Activated naive CD4-positive, alpha-beta T cell treated with anti-CD3 and anti-CD28 coated beads for 36 hours (primary cell): Measurements from ENCODE around the gene TRAPPC2L. TPM values are rescaled to one million over a fixed set of nuclear protein-coding genes. Genes with fewer than 3 reads are reported as not detected.
A peak's percentile ranks its signal among the peaks of the same experiment; 100 is the strongest.

Experiments
- CTCF ChIA-PET: fragments of 350-600 bp; sonication (Branson Sonifier 250); formaldehyde crosslinking; loops from one replicate; lab custom pipeline; 2021; ENCODE audit warnings: antibody characterized with exemption; lab: Charles Lee
- DNase-seq: peaks from one replicate; pipeline ENCODE4 v3.0.0-alpha.2; 2020
- H3K27ac Mint-ChIP-seq: one replicate; pipeline ENCODE4 v1.8.0; 2021; ENCODE audit warnings: mild to moderate bottlenecking, mixed read lengths
- H3K27me3 Mint-ChIP-seq: one replicate; pipeline ENCODE4 v1.8.0; 2021; ENCODE audit warnings: low read depth, mixed read lengths
- H3K36me3 Mint-ChIP-seq: one replicate; pipeline ENCODE4 v1.8.0; 2021; ENCODE audit warnings: low read depth, mixed read lengths
- H3K4me1 Mint-ChIP-seq: one replicate; pipeline ENCODE4 v1.8.0; 2021; ENCODE audit warnings: low read depth, mixed read lengths
- H3K4me3 Mint-ChIP-seq: one replicate; pipeline ENCODE4 v1.8.0; 2021; ENCODE audit warnings: mild to moderate bottlenecking, moderate library complexity, mixed read lengths
- H3K9me3 Mint-ChIP-seq: one replicate; pipeline ENCODE4 v1.8.0; 2021; ENCODE audit warnings: mixed read lengths
- intact Hi-C: fragments of 100-400 bp; cut with micrococcal nuclease; formaldehyde crosslinking; loops from one replicate; pipeline ENCODE4 v1.15.1; 2023
- total RNA-seq, 2 experiments: library from RNA; stranded (reverse); gene quantifications; one replicate each; pipeline ENCODE4 v1.2.3, GENCODE V29; 2021

Gene TRAPPC2L
- total RNA-seq, 2 experiments from 2014 or later: 57.7 to 66.1 TPM

DNA sequence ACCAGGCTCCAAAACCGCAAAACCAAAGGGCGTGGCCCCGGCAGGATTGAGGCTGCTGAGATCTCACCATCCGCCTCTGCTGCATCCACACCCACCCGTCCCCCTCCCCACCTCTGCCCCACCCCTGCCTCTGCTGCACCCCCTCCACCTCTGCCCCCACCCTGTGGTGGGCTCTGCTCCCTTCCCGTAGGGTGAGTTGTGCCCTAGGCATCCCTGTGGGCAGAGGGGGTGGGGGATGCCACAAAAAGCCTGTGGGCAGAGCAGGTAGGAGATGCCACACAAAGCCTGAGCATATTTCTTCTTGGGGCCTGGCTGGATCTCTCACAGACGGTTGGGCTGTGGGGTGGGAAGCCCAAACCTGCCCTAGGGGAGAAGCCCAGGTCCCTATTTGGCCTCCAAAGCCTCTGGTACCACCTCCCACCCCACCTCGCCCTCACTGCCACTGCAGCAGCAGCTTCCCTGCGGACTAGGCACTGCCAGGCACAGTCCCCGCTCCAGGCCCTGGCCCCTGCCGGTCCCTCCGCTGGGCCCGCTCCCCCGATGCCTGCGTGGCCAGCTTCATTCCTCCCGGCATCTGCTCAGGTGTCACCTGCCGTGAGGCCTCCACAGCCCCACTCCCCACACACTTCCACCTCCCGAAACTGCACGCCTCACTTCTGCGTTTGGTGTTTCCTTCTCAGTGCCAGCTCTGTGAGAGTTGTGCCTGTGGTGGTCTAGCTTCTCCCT lies 20.8 kb downstream of the TRAPPC2L start:
- Mint-ChIP-seq H3K9me3 (no peaks in the 10 kb centered on the region), H3K27me3 (no peaks in the 10 kb centered on the region), H3K36me3 (no peaks in the 10 kb centered on the region), H3K4me1 (peaks cover 2% of the 10 kb centered on the region), H3K27ac (no peak overlapping the region), H3K4me3 (no peak overlapping the region)
- CTCF ChIA-PET: no interaction called here
- intact Hi-C loops: no loop called here
- DNase-seq: no peak

DNA sequence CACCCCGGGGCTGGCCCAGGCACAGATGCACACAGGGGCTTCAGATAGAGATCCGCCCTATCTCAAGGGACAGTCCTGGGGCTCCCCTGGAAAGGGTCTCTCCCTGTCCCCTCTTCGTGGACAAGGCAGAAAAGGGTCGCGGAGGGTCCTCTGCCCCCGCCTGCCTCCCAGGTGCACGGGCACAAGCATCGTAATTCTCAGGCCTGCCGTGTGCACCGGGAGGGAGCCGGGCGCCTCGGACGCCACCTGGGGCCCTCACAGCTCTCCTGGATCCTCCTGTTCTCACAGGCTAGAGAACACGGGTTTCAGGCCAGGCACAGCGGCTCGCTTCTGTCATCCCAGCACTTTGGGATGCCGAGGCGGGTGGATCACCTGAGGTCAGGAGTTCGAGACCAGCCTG lies 21.4 kb downstream of the TRAPPC2L start:
- H3K27me3 Mint-ChIP-seq: no peaks in the 10 kb centered on the region
- H3K27ac Mint-ChIP-seq: no peak overlapping the region
- H3K36me3 Mint-ChIP-seq: no peaks in the 10 kb centered on the region
- CTCF ChIA-PET: no interaction called here
- no peak for DNase-seq
- peaks cover 2% of the 10 kb centered on the region for H3K4me1 Mint-ChIP-seq
- H3K4me3 Mint-ChIP-seq: no peak overlapping the region
- no peaks in the 10 kb centered on the region for H3K9me3 Mint-ChIP-seq
- intact Hi-C loops: no loop called here

DNA sequence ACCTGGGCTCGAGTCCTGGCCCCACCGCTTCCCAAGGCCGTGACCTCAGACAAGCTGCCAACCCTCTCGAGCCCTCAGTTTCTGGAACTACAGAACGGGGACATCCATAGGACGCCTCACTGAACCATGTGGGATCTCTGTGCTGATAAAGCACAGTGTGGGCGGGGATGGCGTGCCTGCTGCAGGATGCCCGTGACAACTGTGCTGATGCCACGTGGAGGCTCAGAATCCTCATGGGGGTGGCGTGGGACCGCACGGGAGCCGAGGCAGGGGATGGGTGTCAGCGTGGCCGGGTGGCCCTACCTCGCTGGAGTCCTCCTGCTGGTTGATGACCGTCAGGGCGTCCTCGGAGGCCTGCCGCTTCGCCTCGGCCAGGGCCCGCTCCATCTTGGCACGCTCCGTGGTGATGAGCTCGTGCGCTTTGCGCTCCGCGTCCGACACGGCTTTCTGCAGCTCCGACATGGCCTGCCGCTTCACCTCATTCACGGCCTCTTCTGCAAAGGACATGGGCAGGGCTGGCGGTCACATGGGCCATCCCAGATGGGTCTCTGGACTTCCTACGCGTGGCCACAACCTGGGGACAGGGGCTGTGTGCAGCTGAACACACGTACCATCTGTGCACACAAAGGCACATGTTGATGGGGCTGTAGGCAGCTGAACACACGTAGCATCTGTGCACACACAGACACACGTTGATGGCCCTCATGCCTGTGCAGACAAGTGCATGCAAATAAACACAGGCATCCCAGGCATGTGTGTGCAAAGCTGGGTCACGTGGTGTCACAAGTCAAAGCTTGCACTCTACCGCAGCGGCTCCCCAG lies 22.2 kb downstream of the TRAPPC2L start:
- CTCF ChIA-PET: interaction anchor here (1.4 kb wide), 1 partner anchor 21 kb away, joined by 4 read pairs; no protein-coding TSS in a partner anchor
- DNase-seq: no peak
- intact Hi-C loops: no loop called here
- Mint-ChIP-seq H3K9me3 (no peaks in the 10 kb centered on the region), H3K27me3 (no peaks in the 10 kb centered on the region), H3K4me1 (peaks cover 2% of the 10 kb centered on the region), H3K27ac (no peak overlapping the region), H3K4me3 (no peak overlapping the region), H3K36me3 (no peaks in the 10 kb centered on the region)

DNA sequence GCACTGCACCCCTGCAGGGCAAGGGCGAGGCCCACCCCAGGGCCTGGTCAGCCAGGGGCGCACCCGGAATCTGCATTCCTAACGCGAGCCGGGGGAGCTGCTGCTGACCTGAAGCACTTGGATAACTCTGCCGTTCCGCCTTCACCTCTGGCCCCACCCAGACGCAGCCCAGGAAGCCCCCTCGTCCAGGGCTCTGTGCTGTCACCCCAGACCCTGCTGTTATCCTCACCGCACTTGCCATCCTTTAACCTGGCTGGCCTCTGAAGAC lies 22.8 kb downstream of the TRAPPC2L start:
- intact Hi-C loops: no loop called here
- Mint-ChIP-seq H3K27me3 (no peaks in the 10 kb centered on the region), H3K4me3 (no peak overlapping the region), H3K9me3 (no peaks in the 10 kb centered on the region), H3K36me3 (no peaks in the 10 kb centered on the region), H3K4me1 (peaks cover 2% of the 10 kb centered on the region), H3K27ac (no peak overlapping the region)
- CTCF ChIA-PET: interaction anchor here (1.4 kb wide), 1 partner anchor 21 kb away, joined by 4 read pairs; no protein-coding TSS in a partner anchor
- DNase-seq: no peak

DNA sequence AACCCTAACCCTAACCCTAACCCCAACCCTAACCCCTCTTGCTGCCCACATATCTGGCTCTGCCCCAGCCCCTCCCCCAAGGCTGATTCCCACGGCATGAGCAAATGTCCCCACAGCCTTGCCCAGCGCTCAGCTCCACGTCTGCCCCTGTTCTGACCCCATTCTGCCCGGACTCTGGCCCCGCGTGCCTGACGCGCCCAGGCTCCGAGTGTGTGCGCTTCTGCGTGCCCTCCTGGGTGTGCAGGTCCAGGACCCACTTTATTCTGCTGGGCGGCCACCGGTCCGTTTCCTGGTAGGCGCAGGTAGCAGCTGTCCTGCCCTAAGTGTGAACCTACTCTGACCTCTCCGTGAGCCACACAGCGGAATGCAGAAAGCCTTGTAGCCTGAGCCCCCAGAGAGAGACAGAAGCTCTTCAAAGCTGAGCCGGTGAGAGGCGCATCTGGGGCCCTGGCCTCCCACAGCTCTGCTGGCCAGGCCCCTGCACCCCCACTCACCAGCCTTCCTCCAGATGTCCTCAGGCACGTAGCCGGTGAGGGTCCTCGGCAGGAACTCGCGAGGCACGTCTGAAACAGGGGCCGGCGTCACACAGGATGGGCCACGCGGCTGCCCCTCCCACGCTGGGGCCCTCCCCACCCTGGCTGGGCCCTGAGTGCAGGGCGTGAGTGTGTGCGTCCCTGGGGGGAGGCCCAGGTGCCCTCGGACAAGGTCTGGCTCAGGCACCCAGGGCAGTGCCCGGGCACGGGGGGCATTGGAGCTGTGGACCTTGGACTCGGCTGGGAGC lies 23.5 kb downstream of the TRAPPC2L start:
- Mint-ChIP-seq H3K9me3 (no peaks in the 10 kb centered on the region), H3K36me3 (no peaks in the 10 kb centered on the region), H3K27me3 (no peaks in the 10 kb centered on the region), H3K4me3 (no peak overlapping the region), H3K27ac (no peak overlapping the region), H3K4me1 (peaks cover 2% of the 10 kb centered on the region)
- DNase-seq: no peak
- intact Hi-C loops: no loop called here
- CTCF ChIA-PET: interaction anchor here (0.6 to 1.4 kb wide), 2 partner anchors 9 to 22 kb away, joined by 4 read pairs; no protein-coding TSS in a partner anchor

DNA sequence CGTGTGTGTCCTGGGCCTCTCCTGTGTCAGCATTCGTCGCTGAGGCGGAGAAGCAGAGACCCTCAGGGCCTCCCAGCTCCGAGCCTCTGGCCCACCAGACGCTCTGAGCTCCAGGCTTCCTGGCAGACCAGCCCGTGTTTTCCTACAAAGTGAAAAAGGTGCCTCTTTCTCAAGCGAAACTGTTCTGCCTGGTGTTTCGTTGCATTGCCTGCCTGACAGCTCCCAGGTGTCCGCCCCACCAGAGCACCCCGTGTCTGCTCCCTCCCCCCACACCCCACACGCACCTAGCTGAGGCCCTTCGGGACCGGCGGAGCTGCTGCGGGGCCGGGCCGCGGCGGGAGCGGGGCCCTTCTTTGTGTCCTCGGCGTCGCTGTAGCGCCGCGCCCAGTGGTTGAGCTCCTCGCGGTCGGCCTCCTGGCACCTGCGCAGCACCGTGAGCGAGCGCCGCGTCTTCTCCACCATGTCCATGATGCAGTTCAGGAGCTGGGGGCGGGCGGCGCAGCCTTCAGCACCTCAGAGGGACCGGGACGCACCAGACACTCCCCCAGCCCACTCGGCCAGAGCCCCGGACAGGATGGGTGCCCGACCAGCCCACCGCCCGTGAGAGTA lies 24.2 kb downstream of the TRAPPC2L start:
- Mint-ChIP-seq H3K4me3 (no peak overlapping the region), H3K27ac (no peak overlapping the region), H3K36me3 (no peaks in the 10 kb centered on the region), H3K4me1 (peaks cover 2% of the 10 kb centered on the region), H3K9me3 (no peaks in the 10 kb centered on the region), H3K27me3 (no peaks in the 10 kb centered on the region)
- no peak for DNase-seq
- intact Hi-C loops: no loop called here
- CTCF ChIA-PET: interaction anchor here (0.6 kb wide), 1 partner anchor 10 kb away, joined by 4 read pairs; no protein-coding TSS in a partner anchor

DNA sequence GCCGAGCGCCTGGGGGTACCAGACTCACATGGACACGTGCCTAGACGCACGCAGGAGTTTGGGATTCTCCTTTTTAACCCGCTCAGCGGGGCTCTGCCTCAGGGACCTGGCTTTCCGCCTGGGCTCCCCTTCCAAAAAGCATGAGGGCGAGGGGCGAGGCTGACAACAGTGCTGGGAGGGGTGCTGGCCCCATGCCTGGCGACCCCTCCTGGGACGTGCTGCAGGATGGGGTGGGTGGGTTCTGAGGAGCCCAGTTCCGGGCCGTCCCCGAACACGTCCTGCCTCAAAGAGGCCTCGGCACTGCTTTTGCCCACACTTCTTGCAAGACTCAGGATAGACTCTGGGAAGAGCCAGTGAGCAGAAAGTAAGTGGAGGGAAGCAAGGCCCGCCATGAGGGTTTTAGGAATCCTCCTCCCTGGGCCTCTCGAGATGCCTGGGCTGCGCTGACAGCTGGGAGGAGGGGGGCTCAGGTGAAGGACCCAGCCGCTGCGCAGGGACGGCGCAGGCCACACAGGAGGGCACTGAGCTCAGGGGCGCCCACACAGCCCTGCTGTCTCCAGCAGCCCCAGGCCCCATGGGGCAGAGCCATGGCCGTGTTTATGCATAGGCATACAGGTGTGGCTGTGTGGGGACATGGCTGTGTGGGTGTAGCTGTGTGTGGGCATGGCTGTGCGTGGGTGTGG lies 24.9 kb downstream of the TRAPPC2L start:
- H3K27me3 Mint-ChIP-seq: no peaks in the 10 kb centered on the region
- intact Hi-C loops: no loop called here
- H3K9me3 Mint-ChIP-seq: no peaks in the 10 kb centered on the region
- no peak overlapping the region for H3K4me3 Mint-ChIP-seq
- no peak for DNase-seq
- CTCF ChIA-PET: no interaction called here
- H3K27ac Mint-ChIP-seq: peak overlapping the region; percentile 41
- no peaks in the 10 kb centered on the region for H3K36me3 Mint-ChIP-seq
- H3K4me1 Mint-ChIP-seq: peaks cover 2% of the 10 kb centered on the region

DNA sequence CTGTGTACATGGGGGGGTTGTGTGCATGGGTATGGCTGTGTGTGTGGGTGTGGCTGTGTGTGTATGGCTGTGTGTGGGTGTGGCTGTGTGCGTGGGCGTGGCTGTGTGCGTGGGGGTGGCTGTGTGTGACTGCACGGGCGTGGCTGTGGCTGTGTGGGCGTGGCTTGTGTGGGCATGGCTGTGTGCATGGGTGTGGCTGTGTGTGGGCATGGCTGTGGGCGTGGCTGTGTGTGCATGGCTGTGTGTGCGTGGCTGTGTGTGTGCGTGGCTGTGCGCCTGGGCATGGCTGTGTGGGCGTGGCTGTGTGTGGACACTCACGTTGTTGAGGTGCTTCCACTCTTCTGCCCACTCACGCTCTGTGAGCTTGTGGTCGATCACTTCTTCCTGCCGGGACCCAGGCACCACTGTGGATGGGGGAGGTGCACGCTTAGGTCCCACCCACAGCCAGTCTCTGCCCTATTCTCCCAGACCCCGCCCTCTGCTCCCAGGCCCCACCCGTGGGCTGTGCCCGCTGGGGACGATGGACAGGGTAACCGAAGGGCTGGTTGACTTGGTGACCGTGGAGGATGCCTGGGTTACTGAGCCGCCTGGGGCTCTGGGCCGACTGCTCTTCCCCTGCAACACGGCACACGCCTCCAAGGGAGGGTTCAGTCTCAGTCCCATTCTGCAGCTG lies 25.6 kb downstream of the TRAPPC2L start:
- CTCF ChIA-PET: no interaction called here
- Mint-ChIP-seq H3K27ac (peak overlapping the region; percentile 41), H3K9me3 (no peaks in the 10 kb centered on the region), H3K27me3 (no peaks in the 10 kb centered on the region), H3K36me3 (no peaks in the 10 kb centered on the region), H3K4me3 (no peak overlapping the region), H3K4me1 (peaks cover 2% of the 10 kb centered on the region)
- intact Hi-C loops: no loop called here
- DNase-seq: no peak

DNA sequence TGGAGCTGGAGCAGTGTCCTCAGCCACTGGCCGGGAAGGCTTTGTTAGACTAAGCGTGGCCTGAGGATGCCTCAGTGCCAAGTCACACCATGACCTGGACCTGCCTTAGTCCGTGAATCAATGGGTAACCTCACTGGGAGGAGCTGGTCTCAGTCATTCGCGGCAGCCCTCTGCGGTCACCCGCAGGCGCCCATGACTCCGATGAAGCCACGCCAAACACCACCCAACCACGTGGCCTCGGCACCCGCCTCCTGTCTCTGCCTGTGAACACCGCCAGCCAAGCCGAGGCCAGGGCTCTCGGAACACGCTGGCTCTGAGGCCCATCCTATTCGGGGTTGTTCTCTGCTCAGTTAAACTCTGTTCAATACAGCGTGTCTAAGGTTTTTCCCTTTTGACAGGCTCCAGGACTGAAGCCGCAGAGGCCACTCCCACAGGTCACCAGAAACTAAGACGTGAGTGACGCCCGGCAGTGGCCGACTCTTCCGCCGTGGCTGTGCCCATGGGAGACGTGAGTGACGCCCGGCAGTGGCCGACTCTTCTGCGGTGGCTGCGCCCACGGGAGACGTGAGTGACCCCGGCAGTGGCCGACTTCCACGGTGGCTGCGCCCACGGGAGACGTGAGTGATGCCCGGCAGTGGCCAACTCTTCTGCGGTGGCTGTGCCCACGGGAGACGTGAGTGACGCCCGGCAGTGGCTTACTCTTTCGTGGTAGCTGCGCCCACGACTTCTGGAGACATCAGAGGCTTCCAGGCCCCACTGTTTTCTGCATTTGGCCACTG lies 26.4 kb downstream of the TRAPPC2L start:
- no peak overlapping the region for H3K27ac Mint-ChIP-seq
- CTCF ChIA-PET: no interaction called here
- H3K36me3 Mint-ChIP-seq: no peaks in the 10 kb centered on the region
- intact Hi-C loops: no loop called here
- no peak for DNase-seq
- H3K4me1 Mint-ChIP-seq: peaks cover 2% of the 10 kb centered on the region
- no peaks in the 10 kb centered on the region for H3K9me3 Mint-ChIP-seq
- H3K27me3 Mint-ChIP-seq: no peaks in the 10 kb centered on the region
- no peak overlapping the region for H3K4me3 Mint-ChIP-seq

DNA sequence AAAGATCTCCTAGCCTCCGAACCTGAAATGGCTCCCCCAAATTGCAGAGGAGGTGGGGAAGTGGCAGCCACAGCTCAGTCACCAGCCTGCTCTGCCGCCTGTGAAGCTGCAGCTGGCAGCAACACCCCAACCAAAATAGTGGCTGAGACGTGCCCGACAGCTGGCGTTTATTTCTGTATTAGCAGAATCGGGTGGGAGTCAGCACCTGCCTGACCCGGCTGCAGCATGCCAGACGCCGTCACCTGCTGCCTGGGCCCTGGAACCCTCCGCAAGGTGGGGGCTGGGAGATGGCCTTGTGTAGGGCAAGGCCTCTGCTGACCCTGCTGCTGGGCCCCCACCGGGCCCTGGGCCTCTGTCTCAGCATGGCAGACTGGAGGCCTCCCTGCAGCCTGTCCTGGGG lies 27.0 kb downstream of the TRAPPC2L start:
- Mint-ChIP-seq H3K27me3 (no peaks in the 10 kb centered on the region), H3K27ac (no peak overlapping the region), H3K9me3 (no peaks in the 10 kb centered on the region), H3K4me3 (no peak overlapping the region), H3K36me3 (no peaks in the 10 kb centered on the region), H3K4me1 (peaks cover 2% of the 10 kb centered on the region)
- intact Hi-C loops: no loop called here
- CTCF ChIA-PET: no interaction called here
- no peak for DNase-seq
